ENCODE measurements around the gene ATP9B.
"Not testable (repeated sequence)": the region's sequence is repeated elsewhere in the genome, so short reads cannot be mapped to it uniquely, and the experiment has no call there.

The ATP9B gene

GRCh38 chr18:79133724-79134123, 64.5 kb downstream of the ATP9B start:
- DNase-seq (ENCODE audit: low read depth in 2 of 2), result no peak

DNA sequence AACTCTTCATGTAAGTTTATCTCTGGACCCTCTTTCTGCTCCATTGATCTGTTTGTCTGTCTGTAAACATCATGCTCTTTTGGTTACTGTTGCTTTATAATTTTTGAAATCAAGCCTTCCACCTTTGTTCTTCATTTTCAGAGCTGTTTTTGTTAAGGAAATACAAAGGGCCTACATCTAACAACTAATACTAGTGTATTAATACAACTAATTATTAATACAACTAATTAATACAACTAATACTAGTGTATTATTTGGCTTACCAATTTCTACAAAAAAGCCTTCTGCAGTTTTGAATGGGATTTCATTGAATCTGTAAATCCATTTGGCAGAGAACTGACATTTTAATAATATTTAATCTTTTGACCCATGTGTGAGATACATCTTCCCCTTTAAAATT, 66.7 kb downstream of the ATP9B start:
- DNase-seq (ENCODE audit: low read depth in 2 of 2), result no peak

GRCh38 chr18:79136742-79137141, 67.5 kb downstream of the ATP9B start:
- DNase-seq (ENCODE audit: low read depth in 2 of 2), result no peak

DNA sequence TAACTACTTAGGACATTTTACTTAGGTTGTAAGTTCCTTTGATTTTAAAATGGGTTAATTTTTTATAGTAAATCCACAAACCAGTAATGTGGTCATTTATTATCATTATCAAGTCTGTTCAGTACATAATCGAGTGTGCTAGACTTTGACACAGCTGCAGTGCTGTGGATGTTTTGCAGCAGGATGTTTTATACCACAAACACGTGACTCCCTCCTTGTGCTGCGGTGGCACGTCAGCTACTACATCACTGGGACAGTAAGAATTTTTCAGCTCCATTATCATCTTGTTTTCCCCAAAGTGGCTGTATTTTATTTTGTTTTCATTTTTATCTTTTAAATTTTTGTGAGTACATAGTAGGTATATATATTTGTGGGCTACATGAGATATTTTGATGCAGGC, 70.0 kb downstream of the ATP9B start:
- peak in 1 of 2 donors; percentile 39 for DNase-seq (ENCODE audit: low read depth in 2 of 2)

DNA sequence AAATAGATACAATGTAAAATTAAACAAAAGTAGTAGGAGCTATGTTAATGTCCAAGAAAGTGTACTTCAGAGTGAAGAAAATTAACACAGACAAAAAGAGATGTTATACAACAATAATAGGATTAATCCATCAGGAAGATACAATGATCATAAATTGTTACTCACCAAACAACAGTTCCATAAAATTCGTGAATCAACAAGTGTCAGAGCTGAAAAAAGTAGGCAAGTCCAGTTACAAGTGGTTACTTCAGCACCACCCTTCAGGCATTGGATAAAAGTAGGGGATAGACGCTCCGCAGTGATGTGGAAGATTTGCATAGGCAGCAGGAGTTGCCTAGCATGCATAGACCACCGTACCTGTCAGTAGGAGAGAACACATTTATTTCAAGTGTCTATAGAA, 77.8 kb downstream of the ATP9B start:
- no peak for DNase-seq (ENCODE audit: low read depth in 2 of 2)

- no peak for DNase-seq (ENCODE audit: low read depth in 2 of 2)
Measured at GRCh38 chr18:79151191-79151590, 82.0 kb downstream of the ATP9B start.

DNA sequence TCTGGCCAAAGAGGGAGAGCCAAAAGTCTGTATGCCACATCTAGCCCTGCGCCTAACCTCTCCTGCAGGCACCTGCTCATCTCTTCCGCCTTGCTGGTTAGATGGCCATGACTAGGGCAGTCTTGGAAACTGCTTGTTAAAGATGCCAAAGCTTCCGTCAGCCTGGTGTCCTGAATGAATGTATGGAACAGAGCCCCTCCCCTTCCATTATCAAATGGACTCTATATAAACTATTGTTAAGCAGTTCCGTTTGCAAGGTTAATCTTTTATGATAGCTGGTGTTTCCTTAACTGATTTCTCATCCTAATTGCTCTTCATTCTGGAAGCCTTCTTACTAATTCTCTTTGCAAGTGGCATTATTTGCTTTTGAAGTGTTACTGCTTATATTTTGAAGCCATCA, 87.1 kb downstream of the ATP9B start:
- no peak for DNase-seq (ENCODE audit: low read depth in 2 of 2)

DNA sequence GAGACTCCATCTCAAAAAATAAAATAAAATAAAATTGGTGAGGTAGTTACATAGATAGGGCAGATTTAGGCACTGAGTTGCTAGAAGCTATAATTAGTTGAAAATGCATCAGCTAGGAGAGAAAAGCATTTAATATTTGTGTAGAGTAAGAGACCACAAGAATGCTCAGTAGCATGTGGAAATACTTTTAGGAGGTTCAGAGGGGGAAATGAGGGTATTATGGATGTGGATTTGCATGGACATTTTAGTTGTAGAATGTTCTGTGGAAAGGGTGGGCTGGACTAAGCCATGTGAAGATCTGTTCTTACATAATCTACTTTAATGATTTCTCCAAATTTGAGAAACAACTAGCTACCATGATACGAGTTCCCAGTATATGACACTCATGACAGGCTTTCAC, 95.5 kb downstream of the ATP9B start:
- DNase-seq (ENCODE audit: low read depth in 2 of 2), result no peak

DNA sequence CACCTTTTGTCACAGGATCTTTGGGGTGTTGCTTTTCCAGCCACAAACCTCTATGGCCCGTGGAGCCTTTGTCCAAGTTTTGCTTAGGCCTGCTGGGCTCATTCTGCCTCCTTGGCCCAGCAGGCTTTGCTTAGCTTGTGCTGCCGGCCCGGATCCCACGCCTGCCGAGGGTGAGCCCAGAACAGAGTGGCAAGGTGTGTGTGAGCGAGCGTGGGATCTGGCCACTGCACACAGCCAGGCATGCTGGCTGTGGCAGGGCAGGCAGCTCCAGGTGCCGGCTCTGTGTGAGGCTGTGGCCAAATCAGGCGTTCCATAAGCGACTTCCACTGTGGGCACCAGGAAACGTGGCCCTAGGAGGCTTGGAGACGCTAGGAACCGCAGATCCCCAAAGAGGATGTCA, 97.5 kb downstream of the ATP9B start:
- no peak for DNase-seq (ENCODE audit: low read depth in 2 of 2)

GRCh38 chr18:79167526-79168190, 98.5 kb downstream of the ATP9B start:
- DNase-seq (ENCODE audit: low read depth in 2 of 2), result no peak

DNA sequence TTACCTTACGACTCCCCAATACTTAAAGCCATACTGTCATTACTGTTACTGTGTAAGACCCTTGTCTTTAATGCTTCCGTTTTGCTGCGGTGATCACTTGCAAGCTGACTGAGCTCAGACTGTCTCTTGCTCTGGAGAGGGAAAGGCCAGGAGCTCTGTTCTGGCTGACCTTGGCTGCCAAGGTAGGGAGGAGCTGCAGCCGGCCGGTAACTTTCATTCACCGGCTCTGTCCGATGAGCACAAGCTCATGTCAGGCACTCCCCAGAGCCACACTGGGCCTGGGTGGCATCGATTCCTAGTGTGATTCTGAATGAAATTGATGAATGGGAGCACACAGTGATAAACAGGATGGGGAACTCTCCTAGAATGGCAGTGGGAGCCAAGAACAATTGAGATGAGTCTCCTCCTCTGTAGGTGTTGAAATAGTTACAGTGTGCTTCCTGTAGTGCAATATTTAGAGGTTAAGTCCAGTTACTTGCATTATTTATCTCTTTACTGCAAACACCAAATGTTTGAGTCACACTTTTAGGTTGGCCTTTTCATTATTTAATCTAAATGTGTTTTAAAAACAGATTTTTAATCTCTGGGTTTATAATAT, 100.9 kb downstream of the ATP9B start:
- no peak for DNase-seq (ENCODE audit: low read depth in 2 of 2)

DNA sequence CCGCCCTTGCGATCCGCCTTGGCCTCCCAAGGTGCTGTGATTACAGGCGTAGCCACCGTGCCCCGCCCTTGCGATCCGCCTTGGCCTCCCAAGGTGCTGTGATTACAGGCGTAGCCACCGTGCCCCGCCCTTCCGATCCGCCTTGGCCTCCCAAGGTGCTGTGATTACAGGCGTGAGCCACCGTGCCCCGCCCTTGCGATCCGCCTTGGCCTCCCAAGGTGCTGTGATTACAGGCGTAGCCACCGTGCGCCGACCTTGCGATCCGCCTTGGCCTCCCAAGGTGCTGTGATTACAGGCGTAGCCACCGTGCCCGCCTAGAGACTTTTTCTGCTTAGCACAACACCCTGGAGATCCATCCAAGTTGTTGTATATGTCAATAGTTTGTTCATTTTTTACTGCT, 103.1 kb downstream of the ATP9B start:
- DNase-seq (ENCODE audit: low read depth in 2 of 2), result not testable (repeated sequence)

DNA sequence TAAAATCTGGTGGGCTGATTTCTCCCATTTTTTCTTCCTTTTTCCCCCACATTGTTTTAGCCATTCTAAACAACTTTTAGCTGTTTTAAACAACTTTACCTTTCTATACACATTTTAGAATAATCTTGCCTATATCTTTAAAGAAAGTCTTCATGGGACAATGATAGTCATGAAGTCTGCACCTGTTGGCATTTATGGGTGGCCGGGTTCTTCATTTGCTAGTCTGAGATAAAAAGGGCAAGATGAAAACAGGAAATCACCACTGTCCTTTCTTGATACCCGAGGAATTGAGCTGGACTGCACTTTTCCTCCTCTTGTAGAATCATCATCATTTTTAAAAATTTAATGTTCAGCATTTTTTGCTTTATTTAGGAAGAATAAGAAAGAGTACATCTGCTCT, 104.5 kb downstream of the ATP9B start:
- no peak for DNase-seq (ENCODE audit: low read depth in 2 of 2)

DNA sequence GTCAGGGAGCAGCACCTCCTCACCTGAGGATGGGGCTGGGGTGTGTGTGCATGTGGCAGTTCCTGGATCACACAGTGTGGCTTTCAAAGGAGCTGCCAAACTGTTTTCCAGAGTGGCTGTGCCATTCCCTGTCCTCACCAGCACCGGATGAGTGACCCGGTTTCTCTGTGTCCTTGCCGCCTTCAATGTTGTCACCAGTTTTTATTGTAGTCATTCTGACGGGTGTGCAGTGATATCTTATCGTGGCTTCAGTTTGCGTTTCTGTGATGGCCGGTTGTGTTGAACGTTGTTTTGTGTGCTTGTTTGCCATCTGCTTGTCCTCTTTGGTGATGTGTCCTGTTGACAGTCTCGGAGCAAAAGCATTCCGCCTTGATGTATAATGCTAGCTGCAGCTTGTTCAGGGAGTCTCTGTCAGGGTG, 108.9 kb downstream of the ATP9B start:
- no peak for DNase-seq (ENCODE audit: low read depth in 2 of 2)

GRCh38 chr18:79182047-79182713, 113.0 kb downstream of the ATP9B start:
- DNase-seq (ENCODE audit: low read depth in 2 of 2), result no peak

- no peak for DNase-seq (ENCODE audit: low read depth in 2 of 2)
Measured at GRCh38 chr18:79185648-79186047, 116.5 kb downstream of the ATP9B start.

DNA sequence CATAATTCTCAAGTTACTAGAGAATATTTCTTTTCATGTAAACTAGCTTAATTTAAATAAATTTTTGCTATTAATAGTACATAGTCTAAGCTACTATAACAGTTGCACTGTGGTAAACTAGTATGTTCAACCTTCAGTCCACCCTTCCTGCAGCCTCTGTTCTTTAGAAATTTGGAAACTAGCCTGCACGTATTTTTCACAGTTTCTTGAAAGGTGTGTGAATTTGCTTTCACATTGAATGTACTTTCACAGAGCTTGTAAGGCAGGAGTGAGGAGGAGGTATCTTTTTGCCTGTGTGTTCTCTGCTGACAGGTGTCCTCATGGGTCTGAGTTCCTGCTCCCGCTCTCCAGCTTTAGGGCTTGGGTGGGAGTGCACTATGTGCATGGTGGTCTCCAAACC, 117.5 kb downstream of the ATP9B start:
- DNase-seq (ENCODE audit: low read depth in 2 of 2), result no peak

DNA sequence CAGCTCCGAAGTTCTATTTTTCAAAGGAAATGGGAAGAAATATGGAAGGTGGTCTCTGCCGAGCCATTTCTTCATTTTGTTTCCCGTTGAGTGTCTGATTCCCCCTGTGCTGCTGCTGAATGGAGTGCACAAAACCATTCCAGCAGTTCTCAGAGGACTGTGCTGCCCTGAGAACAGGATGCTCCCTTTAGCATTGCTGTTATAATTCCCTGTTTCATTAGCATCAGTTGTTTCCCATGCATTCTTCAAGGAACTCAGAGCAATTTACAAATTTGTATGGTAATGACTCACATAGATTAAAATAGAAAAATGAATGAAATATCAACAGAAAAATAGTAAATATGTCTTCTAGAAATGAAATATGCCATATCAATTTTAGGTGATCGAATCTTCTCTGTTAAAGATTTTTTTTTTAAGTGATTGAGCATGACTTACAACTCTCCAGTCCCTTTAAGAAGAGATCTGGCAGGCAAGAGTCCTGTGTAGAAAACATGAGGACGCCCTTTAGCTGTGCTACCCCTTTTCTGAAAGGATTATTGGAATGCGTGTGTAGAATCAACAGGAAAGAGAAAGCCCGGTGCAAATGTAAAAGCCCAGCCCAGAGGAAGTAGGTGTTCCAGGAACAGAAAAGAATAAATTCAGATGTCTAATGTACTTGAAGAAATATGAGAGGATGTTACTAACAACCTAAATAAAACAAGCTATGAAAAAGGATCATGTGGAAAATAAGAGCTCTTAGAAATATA, 118.5 kb downstream of the ATP9B start:
- no peak for DNase-seq (ENCODE audit: low read depth in 2 of 2)

DNA sequence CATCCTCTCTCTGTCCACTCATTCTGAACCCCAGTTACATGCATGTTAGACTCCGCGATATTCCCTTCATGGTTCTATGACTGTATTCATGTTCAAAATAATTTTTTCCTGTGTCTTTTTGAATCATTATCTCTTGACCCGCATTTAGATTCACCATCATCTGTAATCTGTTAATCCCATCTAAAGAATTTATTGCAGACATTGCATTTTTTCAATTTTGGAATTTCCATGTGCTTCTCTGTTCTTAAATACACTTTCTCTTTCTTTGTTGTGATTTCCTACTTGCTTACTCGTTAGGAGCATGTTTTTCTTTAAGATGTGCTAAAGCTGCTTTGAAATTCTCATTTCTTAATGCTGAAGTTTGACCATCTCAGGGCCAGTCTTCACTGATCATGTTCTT, 122.2 kb downstream of the ATP9B start:
- DNase-seq (ENCODE audit: low read depth in 2 of 2), result no peak

GRCh38 chr18:79191956-79192355, 122.8 kb downstream of the ATP9B start:
- DNase-seq (ENCODE audit: low read depth in 2 of 2), result no peak

GRCh38 chr18:79193826-79194225, 124.6 kb downstream of the ATP9B start:
- DNase-seq (ENCODE audit: low read depth in 2 of 2), result no peak
